Measurements from ENCODE around the gene CCDC136. TPM values are rescaled to one million over a fixed set of nuclear protein-coding genes. Genes with fewer than 3 reads are reported as not detected.

CCDC136 gene
- total RNA-seq, 4 donors from 2014 or later: 20.7 to 36.5 (median 33.7) TPM

DNA sequence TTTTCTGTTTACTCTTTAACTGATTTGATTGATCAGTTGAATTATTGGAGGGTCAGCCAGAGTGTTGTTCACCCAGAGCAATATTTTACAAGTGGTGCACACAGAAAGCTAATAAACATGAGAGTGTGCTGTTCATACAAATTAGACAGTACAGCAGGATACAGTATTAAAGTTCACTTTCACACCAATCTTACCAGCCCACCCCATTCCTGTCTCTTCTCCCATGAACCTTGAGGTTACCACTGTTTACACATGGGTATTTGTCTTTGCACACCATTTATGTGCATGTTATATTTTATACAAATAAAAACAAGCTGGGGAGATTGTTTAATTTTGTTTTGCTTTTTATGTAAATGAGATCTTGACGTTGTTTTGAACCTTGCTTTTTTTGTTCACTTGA, 46.1 kb upstream of the CCDC136 start:
- intact Hi-C loops (cut with DNase I): no loop called here
- H3K4me3 ChIP-seq: no peak overlapping the region
- peak; percentile 21 for DNase-seq (ENCODE audit: extremely low spot score)
- TF ChIP-seq, protein P1, sequence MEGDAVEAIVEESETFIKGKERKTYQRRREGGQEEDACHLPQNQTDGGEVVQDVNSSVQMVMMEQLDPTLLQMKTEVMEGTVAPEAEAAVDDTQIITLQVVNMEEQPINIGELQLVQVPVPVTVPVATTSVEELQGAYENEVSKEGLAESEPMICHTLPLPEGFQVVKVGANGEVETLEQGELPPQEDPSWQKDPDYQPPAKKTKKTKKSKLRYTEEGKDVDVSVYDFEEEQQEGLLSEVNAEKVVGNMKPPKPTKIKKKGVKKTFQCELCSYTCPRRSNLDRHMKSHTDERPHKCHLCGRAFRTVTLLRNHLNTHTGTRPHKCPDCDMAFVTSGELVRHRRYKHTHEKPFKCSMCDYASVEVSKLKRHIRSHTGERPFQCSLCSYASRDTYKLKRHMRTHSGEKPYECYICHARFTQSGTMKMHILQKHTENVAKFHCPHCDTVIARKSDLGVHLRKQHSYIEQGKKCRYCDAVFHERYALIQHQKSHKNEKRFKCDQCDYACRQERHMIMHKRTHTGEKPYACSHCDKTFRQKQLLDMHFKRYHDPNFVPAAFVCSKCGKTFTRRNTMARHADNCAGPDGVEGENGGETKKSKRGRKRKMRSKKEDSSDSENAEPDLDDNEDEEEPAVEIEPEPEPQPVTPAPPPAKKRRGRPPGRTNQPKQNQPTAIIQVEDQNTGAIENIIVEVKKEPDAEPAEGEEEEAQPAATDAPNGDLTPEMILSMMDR (IDR thresholded peaks at IDR 0.05): no peak
- TF ChIP-seq POLR2A (IDR thresholded peaks at IDR 0.05; ENCODE audit: low read depth) (no peak), EP300 (IDR thresholded peaks at IDR 0.05) (no peak), POLR2AphosphoS5 (IDR thresholded peaks at IDR 0.05) (no peak)
- H3K27ac ChIP-seq (replicated peaks in 1 of 4): no peak overlapping the region
- H3K36me3 ChIP-seq: peaks cover 0 to 31% (median 23%) of the 10 kb centered on the region in 4 donors
- peaks cover 32 to 64% (median 55%) of the 10 kb centered on the region in 4 donors for H3K4me1 ChIP-seq
- H3K9me3 ChIP-seq: no peaks in the 10 kb centered on the region
- no peaks in the 10 kb centered on the region for H3K27me3 ChIP-seq
- WGBS: 77% methylated on average over 1 of the region's 1 CpG

DNA sequence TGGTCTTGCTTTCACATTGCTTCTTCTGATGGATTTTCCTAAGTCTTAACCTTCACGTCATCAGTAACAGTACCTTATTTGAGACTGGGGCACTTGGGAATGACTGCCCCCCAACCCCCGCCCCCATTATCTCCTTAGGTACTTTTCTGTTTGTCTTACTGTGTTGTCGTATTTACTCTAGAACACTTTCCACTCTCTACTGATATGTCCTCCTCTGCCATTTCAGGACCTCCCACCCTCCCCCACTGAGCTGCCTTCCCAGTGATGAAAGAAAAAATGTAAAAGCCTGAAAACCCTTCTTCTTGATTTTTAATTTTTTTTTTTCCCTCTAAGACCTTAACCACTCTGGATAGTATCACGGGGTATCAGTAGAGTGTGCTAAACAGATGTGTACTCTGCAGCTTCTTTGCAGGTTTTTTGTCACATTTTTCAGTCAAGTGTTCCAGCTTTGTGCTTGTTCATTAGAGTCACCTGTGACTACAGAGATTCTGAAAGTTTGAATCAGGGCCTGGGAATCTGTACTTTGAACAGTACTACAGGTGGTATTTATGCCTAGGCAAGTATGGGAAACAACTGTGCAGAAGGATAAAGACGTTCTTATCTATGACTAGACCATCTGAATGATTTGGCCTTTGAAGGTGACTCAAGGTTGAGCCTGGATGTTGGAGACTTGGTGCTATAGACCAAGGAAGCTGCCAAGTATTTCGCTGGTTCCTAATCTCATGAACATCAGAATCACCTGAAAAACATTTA, 44.3 kb upstream of the CCDC136 start:
- Histone ChIP-seq H3K27me3 (no peaks in the 10 kb centered on the region), H3K4me3 (no peak overlapping the region), H3K36me3 (peaks cover 0 to 48% (median 38%) of the 10 kb centered on the region in 4 donors), H3K27ac (replicated peaks in 1 of 4) (no peak overlapping the region), H3K4me1 (peaks cover 22 to 46% (median 37%) of the 10 kb centered on the region in 4 donors), H3K9me3 (no peaks in the 10 kb centered on the region)
- intact Hi-C loops (cut with DNase I): no loop called here
- no peak for TF ChIP-seq POLR2AphosphoS5 (IDR thresholded peaks at IDR 0.05)
- TF ChIP-seq EP300 (IDR thresholded peaks at IDR 0.05): no peak
- TF ChIP-seq POLR2A (IDR thresholded peaks at IDR 0.05; ENCODE audit: low read depth): no peak
- TF ChIP-seq, protein P1 (IDR thresholded peaks at IDR 0.05): no peak
- 89% methylated on average over 6 of the region's 6 CpGs for WGBS
- no peak for DNase-seq (ENCODE audit: extremely low spot score)

DNA sequence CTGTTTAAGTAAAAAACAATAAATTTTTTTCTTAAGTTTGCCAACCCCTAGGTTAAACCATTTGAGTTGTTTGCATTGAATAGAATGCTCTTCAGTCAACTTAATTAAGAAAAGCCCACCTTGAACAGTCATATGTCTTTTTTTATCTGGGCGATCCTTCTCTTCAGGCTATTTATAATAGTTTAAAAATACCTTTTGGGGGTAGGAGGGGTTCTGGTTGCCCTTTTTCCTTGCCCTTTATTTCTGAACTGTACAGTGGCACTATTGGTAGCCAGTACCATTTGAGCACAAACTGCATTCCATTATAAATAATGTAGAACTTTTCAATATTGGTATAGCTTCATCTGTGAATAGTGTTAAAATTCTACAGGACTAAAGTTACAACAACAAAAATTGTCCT, 39.5 kb upstream of the CCDC136 start:
- H3K4me1 ChIP-seq: peaks cover 28 to 40% (median 33%) of the 10 kb centered on the region in 4 donors
- no peaks in the 10 kb centered on the region for H3K9me3 ChIP-seq
- intact Hi-C loops (cut with DNase I): no loop called here
- H3K36me3 ChIP-seq: peaks cover 6 to 83% (median 61%) of the 10 kb centered on the region in 4 donors
- WGBS: 76% methylated on average over 1 of the region's 1 CpG
- H3K4me3 ChIP-seq: no peak overlapping the region
- TF ChIP-seq POLR2A (IDR thresholded peaks at IDR 0.05; ENCODE audit: low read depth) (no peak), EP300 (IDR thresholded peaks at IDR 0.05) (no peak), POLR2AphosphoS5 (IDR thresholded peaks at IDR 0.05) (no peak)
- TF ChIP-seq, protein P1 (IDR thresholded peaks at IDR 0.05): no peak
- no peak for DNase-seq (ENCODE audit: extremely low spot score)
- no peaks in the 10 kb centered on the region for H3K27me3 ChIP-seq
- H3K27ac ChIP-seq (replicated peaks in 1 of 4): no peak overlapping the region

DNA sequence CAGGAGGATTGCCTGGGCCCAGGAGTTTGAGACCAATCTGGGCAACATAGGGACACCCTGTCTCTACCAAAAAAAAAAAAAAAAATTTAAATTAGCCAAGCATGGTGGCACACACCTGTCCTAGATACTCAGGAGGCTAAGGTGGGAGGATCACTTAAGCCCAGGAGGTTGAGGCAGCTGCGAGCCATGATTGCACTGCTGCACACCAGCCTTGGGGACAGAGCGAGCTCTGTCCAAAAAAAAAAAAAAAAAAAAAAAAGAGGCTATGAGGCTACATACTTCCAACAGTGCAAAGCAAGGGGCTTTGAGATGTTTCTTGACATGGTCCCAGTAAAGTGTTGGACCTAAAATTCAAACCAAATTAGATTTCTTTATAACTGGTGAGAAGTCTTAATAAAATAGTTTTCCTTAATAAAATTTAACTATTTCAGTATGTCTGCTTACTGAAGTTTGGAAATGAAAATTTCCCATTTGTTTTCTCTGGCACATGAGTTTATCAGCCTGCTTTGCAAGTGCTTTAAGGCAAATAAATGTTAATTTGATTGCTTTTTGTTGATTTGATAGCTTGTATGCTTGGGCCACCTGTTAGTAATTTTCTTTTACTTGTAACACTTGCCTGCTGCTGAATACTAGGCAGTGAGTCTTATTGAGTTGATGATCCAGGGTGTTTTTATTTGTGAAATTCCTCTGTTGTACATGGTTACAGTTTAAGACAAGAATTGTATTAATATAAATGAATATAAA, 36.5 kb upstream of the CCDC136 start:
- DNase-seq (ENCODE audit: extremely low spot score): peak; percentile 0
- no peak for TF ChIP-seq POLR2AphosphoS5 (IDR thresholded peaks at IDR 0.05)
- TF ChIP-seq, protein P1 (IDR thresholded peaks at IDR 0.05): no peak
- TF ChIP-seq POLR2A (IDR thresholded peaks at IDR 0.05; ENCODE audit: low read depth): no peak
- no peak for TF ChIP-seq EP300 (IDR thresholded peaks at IDR 0.05)
- H3K27ac ChIP-seq (replicated peaks in 1 of 4): peak overlapping the region; percentile 83 to 93 (median 87)
- H3K4me3 ChIP-seq: peak overlapping the region in 1 of 4 donors; percentile 5
- no peaks in the 10 kb centered on the region for H3K27me3 ChIP-seq
- H3K9me3 ChIP-seq: no peaks in the 10 kb centered on the region
- intact Hi-C loops (cut with DNase I): no loop called here
- 88% methylated on average over 2 of the region's 2 CpGs for WGBS
- peaks cover 26 to 40% (median 35%) of the 10 kb centered on the region in 4 donors for H3K4me1 ChIP-seq
- H3K36me3 ChIP-seq: peaks cover 19 to 86% (median 55%) of the 10 kb centered on the region in 4 donors

Measured in esophagus muscularis mucosa (tissue), 4 donors.